Naive thymus-derived CD8-positive, alpha-beta T cell (primary cell): ENCODE data around the gene VDAC1. TPM values are rescaled to one million over a fixed set of nuclear protein-coding genes. Genes with fewer than 3 reads are reported as not detected.
A peak's percentile ranks its signal among the peaks of the same experiment; 100 is the strongest.

Source experiments
- ATAC-seq, 2 donors: fragments of 150-1000 bp; cut with Tn5 transposase in 1 of 2; sonication (Bioruptor Pico), chemical (Tn5 transposase) in 1 of 2; 1 replicate in 1 of 2; 2 replicates in 1 of 2; pipeline ENCODE4 v1.10.0; 2021; ENCODE audit warnings: mild to moderate bottlenecking in 2 of 2, moderate library complexity in 2 of 2
- POLR2A ChIA-PET: fragments of 350-600 bp; sonication (Branson Sonifier 250); formaldehyde crosslinking; loops from one replicate; lab custom pipeline; 2021; ENCODE audit warnings: antibody characterized with exemption; lab: Charles Lee
- DNase-seq, 10 donors: peaks; one replicate each; pipeline versions ENCODE4 v3.0.0 to v3.0.0-alpha.2; 2020 to 2022
- H3K27ac Mint-ChIP-seq, 10 donors: one replicate each; pipeline ENCODE4 v1.8.0; 2020 to 2022; ENCODE audit warnings: mild to moderate bottlenecking in 10 of 10, mixed read lengths in 10 of 10, moderate library complexity in 4 of 10, inconsistent platforms in 1 of 10
- H3K27me3 Mint-ChIP-seq, 5 donors: one replicate each; pipeline ENCODE4 v1.8.0; 2021 to 2022; ENCODE audit warnings: mixed read lengths in 5 of 5
- H3K36me3 Mint-ChIP-seq, 3 donors: one replicate each; pipeline ENCODE4 v1.8.0; 2020 to 2022; ENCODE audit warnings: mixed read lengths in 3 of 3, mild to moderate bottlenecking in 2 of 3, inconsistent platforms in 1 of 3
- H3K4me1 Mint-ChIP-seq, 4 donors: one replicate each; pipeline ENCODE4 v1.8.0; 2021 to 2022; ENCODE audit warnings: mixed read lengths in 4 of 4
- H3K4me3 Mint-ChIP-seq, 10 donors: one replicate each; pipeline ENCODE4 v1.8.0; 2020 to 2022; ENCODE audit warnings: mild to moderate bottlenecking in 10 of 10, mixed read lengths in 10 of 10, moderate library complexity in 6 of 10, inconsistent platforms in 1 of 10
- H3K9me3 Mint-ChIP-seq, 9 donors: one replicate each; pipeline ENCODE4 v1.8.0; 2020 to 2022; ENCODE audit warnings: mixed read lengths in 9 of 9, mild to moderate bottlenecking in 3 of 9, inconsistent platforms in 1 of 9, moderate library complexity in 1 of 9
- polyA plus RNA-seq, 3 donors: library from polyadenylated mRNA; unstranded; fragments of 300-500 nt; fragmentation: Illumina TruSeq; gene quantifications; one replicate each; pipeline ENCODE4 v1.2.3, GENCODE V29; 2021
- total RNA-seq, 8 experiments: library from RNA in 2 of 8; stranded (reverse) in 2 of 8; gene quantifications; one replicate each; pipeline ENCODE4 v1.2.3 and lab custom pipeline; 2021 to 2026

Gene VDAC1
- total and polyA plus RNA-seq, 5 experiments from 2014 or later = 42.6 to 72.9 (median 64.4) TPM

DNA sequence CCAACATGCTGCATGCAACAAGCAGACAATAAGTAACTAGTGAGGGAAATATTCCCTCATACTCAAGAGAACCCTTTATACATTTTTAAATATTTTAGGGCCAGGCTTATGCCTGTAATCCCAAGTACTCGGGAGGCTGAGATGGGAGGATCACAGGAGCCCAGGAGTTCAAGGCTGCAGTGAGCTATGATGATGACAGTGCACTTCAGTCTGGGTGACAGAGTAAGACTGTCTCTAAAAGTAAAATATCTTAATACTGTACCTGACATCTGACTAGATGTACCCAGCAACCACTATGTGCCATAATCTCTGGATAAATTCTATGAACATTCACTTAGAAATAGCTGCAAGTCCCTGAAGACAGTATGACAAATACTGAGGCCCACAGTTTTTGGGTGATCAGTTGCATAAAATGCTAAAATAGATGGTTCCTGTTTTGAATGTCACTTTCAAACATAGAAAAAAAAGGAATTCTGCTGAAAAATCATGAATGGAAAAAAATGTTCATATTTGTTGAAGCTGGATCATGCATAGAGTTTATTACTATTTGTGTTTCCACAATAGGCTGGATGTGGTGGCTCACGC, 34.4 kb downstream of the VDAC1 start:
- POLR2A ChIA-PET = interaction anchor here (0.6 to 1.5 kb wide), 4 partner anchors 12 to 672 kb away, joined by 3 to 5 read pairs (median 3); partner anchors contain the start of gene SKP1
- H3K27ac Mint-ChIP-seq = peak overlapping the region; percentile 19 to 100 (median 97)
- peaks cover 0 to 43% (median 0%) of the 10 kb centered on the region in 3 donors for H3K36me3 Mint-ChIP-seq
- no peaks in the 10 kb centered on the region for H3K9me3 Mint-ChIP-seq
- no peak for DNase-seq
- peak overlapping the region; percentile 45 to 99 (median 96) for H3K4me3 Mint-ChIP-seq
- H3K27me3 Mint-ChIP-seq = no peaks in the 10 kb centered on the region
- peaks cover 16 to 43% (median 37%) of the 10 kb centered on the region in 4 donors for H3K4me1 Mint-ChIP-seq
- ATAC-seq = no peak

- ATAC-seq = no peak
- peak overlapping the region; percentile 78 to 99 (median 97) for H3K4me3 Mint-ChIP-seq
- H3K9me3 Mint-ChIP-seq = no peaks in the 10 kb centered on the region
- DNase-seq = no peak
- H3K36me3 Mint-ChIP-seq = peaks cover 0 to 37% (median 0%) of the 10 kb centered on the region in 3 donors
- POLR2A ChIA-PET = interaction anchor here (0.5 to 1.5 kb wide), 7 partner anchors 12 to 673 kb away, joined by 3 to 5 read pairs (median 3); partner anchors contain the start of gene SKP1
- H3K4me1 Mint-ChIP-seq = peaks cover 21 to 50% (median 43%) of the 10 kb centered on the region in 4 donors
- H3K27me3 Mint-ChIP-seq = no peaks in the 10 kb centered on the region
- H3K27ac Mint-ChIP-seq = peak overlapping the region; percentile 60 to 100 (median 98)
These were observed 35.0 kb downstream of the VDAC1 start for GRCh38 chr5:133969654-133970324.

DNA sequence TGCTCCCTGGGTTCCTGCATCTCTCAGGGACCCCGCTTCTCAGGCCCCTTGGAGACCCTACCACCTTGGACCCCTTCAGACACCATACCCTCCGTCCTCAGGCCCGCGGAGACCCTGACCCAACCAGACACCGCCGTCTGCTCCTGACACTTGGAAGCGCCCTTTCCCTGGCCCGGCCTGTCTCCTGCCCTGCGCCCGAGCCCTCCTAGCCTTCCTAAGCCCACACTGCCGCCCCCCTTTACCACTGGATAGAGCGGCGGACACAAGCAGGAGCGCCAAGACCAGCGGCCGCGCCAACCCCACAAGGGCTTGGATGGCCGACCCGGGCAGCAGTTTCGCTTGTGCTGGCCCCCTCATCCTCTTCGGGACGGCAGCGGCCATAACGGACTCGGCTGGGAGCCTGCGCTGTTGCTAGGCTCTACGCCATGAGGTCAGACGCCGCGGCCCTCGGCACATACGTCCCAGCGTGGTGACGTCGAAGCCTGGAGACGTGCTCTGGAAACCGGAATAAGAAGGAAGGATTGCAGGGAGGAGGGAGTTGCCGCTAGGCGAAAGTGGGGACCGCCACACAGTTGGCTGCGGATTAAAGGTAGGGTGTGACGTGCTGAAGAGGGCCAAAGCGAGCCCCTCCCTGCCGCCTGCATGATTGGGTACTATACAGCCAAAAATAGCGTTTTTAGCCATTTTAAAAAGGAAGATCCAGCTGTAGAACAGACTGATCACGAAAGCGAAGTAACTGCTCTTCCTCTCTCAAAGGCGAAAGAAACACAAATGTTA, 36.4 kb downstream of the VDAC1 start, which contains the start of gene C5orf15:
C5orf15 (minus strand) TSS at position 422 of the 777 bp plus-strand sequence; CDS start at position 381, 41 bp downstream.
- POLR2A ChIA-PET = interaction anchor here (0.8 to 1.5 kb wide), 2 partner anchors 208 to 558 kb away, joined by 3 to 4 read pairs; partner anchors contain the start of gene SKP1
- Mint-ChIP-seq H3K27me3 (no peaks in the 10 kb centered on the region), H3K4me1 (peaks cover 26 to 58% (median 50%) of the 10 kb centered on the region in 4 donors), H3K27ac (peak within 1 kb of the TSS; percentile 91 to 100 (median 98)), H3K4me3 (peak within 1 kb of the TSS; percentile 90 to 99 (median 97)), H3K9me3 (no peaks in the 10 kb centered on the region), H3K36me3 (peaks cover 0 to 32% (median 9%) of the 10 kb centered on the region in 3 donors)
- DNase-seq (peak; percentile 80 to 94 (median 89)), ATAC-seq (peak; percentile 95)

- Mint-ChIP-seq H3K27me3 (no peaks in the 10 kb centered on the region), H3K4me3 (peak overlapping the region; percentile 90 to 99 (median 97)), H3K36me3 (peaks cover 0 to 28% (median 9%) of the 10 kb centered on the region in 3 donors), H3K27ac (peak overlapping the region; percentile 91 to 100 (median 98)), H3K9me3 (no peaks in the 10 kb centered on the region), H3K4me1 (peaks cover 31 to 64% (median 56%) of the 10 kb centered on the region in 4 donors)
- POLR2A ChIA-PET = no interaction called here
- peak; percentile 21 to 31 for ATAC-seq
- DNase-seq = peak in 1 of 10 donors; percentile 16
These were observed 37.0 kb downstream of the VDAC1 start for GRCh38 chr5:133967698-133968203.

GRCh38 chr5:133967124-133967523, 37.7 kb downstream of the VDAC1 start:
- H3K27me3 Mint-ChIP-seq = no peaks in the 10 kb centered on the region
- ATAC-seq = no peak
- H3K27ac Mint-ChIP-seq = peak overlapping the region; percentile 88 to 100 (median 98)
- DNase-seq = no peak
- POLR2A ChIA-PET = interaction anchor here (0.6 to 0.9 kb wide), 2 partner anchors 38 to 558 kb away, joined by 3 read pairs; partner anchors contain the start of gene VDAC1
- peaks cover 0 to 25% (median 9%) of the 10 kb centered on the region in 3 donors for H3K36me3 Mint-ChIP-seq
- H3K4me3 Mint-ChIP-seq = peak overlapping the region; percentile 55 to 98 (median 95)
- no peaks in the 10 kb centered on the region for H3K9me3 Mint-ChIP-seq
- peaks cover 37 to 70% (median 62%) of the 10 kb centered on the region in 4 donors for H3K4me1 Mint-ChIP-seq

DNA sequence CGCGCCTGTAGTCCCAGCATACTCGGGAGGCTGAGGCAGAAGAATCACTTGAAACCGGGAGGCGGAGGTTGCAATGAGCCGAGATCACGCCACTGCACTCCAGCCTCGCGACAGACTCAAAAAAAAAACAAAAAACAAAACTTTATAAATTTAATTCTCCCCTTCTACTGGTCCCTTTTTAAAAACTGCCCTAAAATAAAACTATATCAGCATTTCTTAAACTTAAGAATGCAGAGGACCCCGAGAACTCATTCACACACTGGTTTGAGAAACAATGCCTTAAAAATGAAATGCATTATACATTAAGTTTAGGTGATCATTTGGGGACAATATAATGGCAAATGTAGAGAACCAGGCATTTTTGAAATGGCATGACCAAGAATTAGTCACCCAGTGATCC, 38.7 kb downstream of the VDAC1 start:
- Mint-ChIP-seq H3K4me3 (peak overlapping the region in 2 of 10 donors; percentile 2 to 3), H3K27ac (peak overlapping the region in 2 of 10 donors; percentile 13 to 37), H3K36me3 (peaks cover 0 to 20% (median 9%) of the 10 kb centered on the region in 3 donors), H3K9me3 (no peaks in the 10 kb centered on the region), H3K4me1 (peaks cover 38 to 71% (median 63%) of the 10 kb centered on the region in 4 donors), H3K27me3 (no peaks in the 10 kb centered on the region)
- ATAC-seq = no peak
- POLR2A ChIA-PET = interaction anchor here (0.9 kb wide), 1 partner anchor 39 kb away, joined by 3 read pairs; the partner anchor contains the start of gene VDAC1
- no peak for DNase-seq

DNA sequence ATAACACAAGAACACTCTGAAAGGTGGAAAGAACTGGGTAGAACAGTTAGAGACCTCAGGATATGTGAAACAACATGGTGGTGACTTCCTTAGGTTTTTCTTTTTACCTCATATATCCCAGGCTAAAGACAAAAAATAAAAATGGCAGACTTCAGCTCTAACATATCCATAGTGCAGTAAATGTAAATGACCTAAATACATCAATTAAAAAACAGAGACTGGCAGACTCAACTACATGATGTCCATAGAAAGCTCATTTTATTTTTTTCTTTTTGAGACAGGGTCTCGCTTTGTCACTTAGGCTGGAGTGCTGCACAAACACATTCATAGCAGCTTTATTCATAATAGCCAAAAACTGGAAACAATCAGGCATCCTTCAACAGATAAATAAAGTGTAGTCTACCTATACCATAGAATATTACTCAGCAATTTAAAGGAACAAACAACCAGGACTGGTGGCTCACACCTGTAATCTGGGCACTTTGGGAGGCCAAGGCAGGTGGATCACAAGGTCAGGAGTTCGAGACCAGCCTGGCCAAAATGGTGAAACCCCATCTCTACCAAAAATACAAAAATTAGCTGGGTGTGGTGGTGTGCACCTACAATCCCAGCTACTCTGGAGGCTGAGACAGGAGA, 41.2 kb downstream of the VDAC1 start:
- POLR2A ChIA-PET = no interaction called here
- Mint-ChIP-seq H3K9me3 (no peaks in the 10 kb centered on the region), H3K4me3 (no peak overlapping the region), H3K4me1 (peaks cover 37 to 66% (median 59%) of the 10 kb centered on the region in 4 donors), H3K27me3 (no peaks in the 10 kb centered on the region), H3K27ac (peak overlapping the region in 4 of 10 donors; percentile 44 to 54 (median 52)), H3K36me3 (peaks cover 0 to 34% (median 9%) of the 10 kb centered on the region in 3 donors)
- DNase-seq (no peak), ATAC-seq (no peak)

DNA sequence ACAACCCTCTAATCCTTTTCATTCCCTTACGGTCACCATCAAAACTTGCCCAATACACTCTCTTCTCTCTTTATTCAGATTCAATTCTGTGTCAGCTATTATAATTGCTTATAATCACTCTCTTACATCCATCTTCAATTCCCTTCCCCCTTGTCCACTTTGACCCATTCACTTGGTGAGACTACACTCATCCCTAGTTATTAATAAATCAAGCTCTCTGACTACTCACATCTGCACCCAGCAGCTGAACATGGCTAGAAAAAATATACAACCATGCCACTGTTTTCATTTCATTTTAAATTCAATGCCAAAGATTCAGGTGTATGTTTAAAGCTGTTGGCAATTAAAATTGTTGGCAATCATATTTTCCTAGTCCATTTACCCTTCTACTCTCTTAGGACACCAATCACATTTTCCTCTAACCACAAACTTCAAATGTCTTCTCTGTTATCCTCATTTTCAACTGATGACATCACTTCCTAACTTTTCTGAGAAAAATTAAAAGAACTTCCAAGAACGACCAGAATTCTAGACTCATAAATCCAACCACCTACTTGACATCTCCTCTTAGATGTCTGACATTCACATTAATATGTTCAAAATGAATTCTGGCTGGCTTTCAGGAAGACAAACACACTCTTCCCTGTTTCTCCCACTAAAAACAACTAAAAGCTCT, 41.8 kb downstream of the VDAC1 start:
- DNase-seq (no peak), ATAC-seq (no peak)
- POLR2A ChIA-PET = no interaction called here
- Mint-ChIP-seq H3K4me1 (peaks cover 31 to 60% (median 52%) of the 10 kb centered on the region in 4 donors), H3K4me3 (no peak overlapping the region), H3K27me3 (no peaks in the 10 kb centered on the region), H3K36me3 (peaks cover 0 to 39% (median 9%) of the 10 kb centered on the region in 3 donors), H3K9me3 (no peaks in the 10 kb centered on the region), H3K27ac (peak overlapping the region in 8 of 10 donors; percentile 10 to 77 (median 45))

GRCh38 chr5:133962131-133962530, 42.6 kb downstream of the VDAC1 start:
- Mint-ChIP-seq H3K27ac (peak overlapping the region in 6 of 10 donors; percentile 0 to 77 (median 48)), H3K27me3 (no peaks in the 10 kb centered on the region), H3K36me3 (peaks cover 0 to 47% (median 9%) of the 10 kb centered on the region in 3 donors), H3K9me3 (no peaks in the 10 kb centered on the region), H3K4me1 (peaks cover 26 to 59% (median 48%) of the 10 kb centered on the region in 4 donors), H3K4me3 (no peak overlapping the region)
- DNase-seq = no peak
- ATAC-seq = no peak
- POLR2A ChIA-PET = no interaction called here

DNA sequence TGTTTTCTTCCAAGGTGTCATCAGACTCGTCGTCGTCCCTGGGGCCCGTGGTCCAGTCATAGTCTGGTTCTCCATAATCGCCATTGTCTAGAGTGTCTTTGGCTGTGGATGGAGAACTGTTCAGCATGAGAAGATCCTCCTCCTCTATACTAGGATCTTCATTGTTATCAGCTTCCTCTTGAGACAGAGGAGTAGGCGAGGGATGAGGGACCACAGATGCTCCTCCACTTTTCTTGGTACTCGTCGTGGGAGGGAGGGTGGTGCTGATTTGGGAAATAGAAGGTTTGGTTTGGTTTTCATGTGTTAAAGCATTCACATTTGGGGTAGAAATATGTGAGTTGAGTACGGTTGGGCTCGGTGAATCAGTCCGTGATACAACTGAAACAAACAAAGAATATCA, 45.1 kb downstream of the VDAC1 start:
- peaks cover 0 to 68% (median 9%) of the 10 kb centered on the region in 3 donors for H3K36me3 Mint-ChIP-seq
- peaks cover 20 to 44% (median 34%) of the 10 kb centered on the region in 4 donors for H3K4me1 Mint-ChIP-seq
- POLR2A ChIA-PET = interaction anchor here (0.6 kb wide), 1 partner anchor 82 kb away, joined by 4 read pairs; no protein-coding TSS in a partner anchor
- H3K27me3 Mint-ChIP-seq = no peaks in the 10 kb centered on the region
- peak overlapping the region in 7 of 10 donors; percentile 1 to 57 (median 32) for H3K27ac Mint-ChIP-seq
- ATAC-seq (no peak), DNase-seq (no peak)
- no peaks in the 10 kb centered on the region for H3K9me3 Mint-ChIP-seq
- no peak overlapping the region for H3K4me3 Mint-ChIP-seq

- H3K4me3 Mint-ChIP-seq = no peak overlapping the region
- ATAC-seq (no peak), DNase-seq (no peak)
- H3K27me3 Mint-ChIP-seq = no peaks in the 10 kb centered on the region
- H3K4me1 Mint-ChIP-seq = peaks cover 9 to 33% (median 19%) of the 10 kb centered on the region in 4 donors
- peaks cover 0 to 64% (median 2%) of the 10 kb centered on the region in 3 donors for H3K36me3 Mint-ChIP-seq
- POLR2A ChIA-PET = no interaction called here
- no peaks in the 10 kb centered on the region for H3K9me3 Mint-ChIP-seq
- peak overlapping the region in 6 of 10 donors; percentile 17 to 59 (median 34) for H3K27ac Mint-ChIP-seq
These were observed 47.2 kb downstream of the VDAC1 start for GRCh38 chr5:133957591-133957990.
